Dedifferentiated amniotic fluid mesenchymal stem cell (primary cell): ENCODE data around the gene HLA-DPB1.

Experiments used
- DNase-seq: peaks from one replicate; pipeline ENCODE4 v3.0.0-alpha.2; 2016; ENCODE audit errors: extremely low spot score

Gene HLA-DPB1

DNA sequence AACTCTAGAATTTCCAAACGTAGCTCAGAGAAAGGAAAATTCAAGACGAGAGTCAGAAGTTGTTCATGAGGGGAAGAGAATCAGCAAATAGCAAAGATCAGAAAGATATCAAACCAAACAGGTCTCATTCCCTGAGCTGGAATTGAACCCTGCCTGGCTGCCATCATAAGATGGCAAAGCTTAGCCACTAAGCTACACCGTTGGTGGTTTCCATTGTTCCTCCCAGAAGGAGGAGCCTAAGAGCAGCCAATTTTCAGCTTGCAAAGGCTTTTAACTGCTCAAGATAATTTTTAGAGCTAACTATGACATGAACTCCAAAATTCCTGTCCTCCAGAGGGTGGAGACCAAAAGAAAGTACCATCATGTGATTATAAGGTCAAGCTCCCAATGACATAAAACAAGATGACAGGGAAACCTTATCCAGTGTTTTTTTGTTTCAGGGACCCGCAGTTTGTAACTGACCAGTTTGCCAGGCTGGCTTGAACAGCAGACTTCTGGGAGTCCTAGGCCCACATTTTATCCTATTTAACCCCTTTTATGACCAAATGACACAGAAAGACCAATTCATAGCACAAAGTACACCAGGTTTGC, 60.6 kb downstream of the HLA-DPB1 start:
- DNase-seq = no peak
